Astrocyte of the spinal cord (primary cell): Measurements from ENCODE around the gene NUPR1.

Source experiments
- DNase-seq: peaks from one replicate; pipeline ENCODE4 v3.0.0; 2011; ENCODE audit warnings: low read depth, low spot score
- H3K4me3 ChIP-seq: 2 replicates; pipeline ENCODE4 v1.5.1; 2011; ENCODE audit warnings: low read depth, mild to moderate bottlenecking, low read length, moderate library complexity
- CTCF ChIP-seq: IDR thresholded peaks from 2 replicates; pipeline ENCODE4 v1.5.1; 2012; ENCODE audit warnings: low read depth, mild to moderate bottlenecking, low read length, inconsistent platforms
- in situ Hi-C: cut with HindIII; loops from 2 replicates; pipeline ENCODE4 v1.10.0; 2017; ENCODE audit warnings: low sequenced_read_pairs

Gene NUPR1

GRCh38 chr16:28526201-28527099, 12.3 kb downstream of the NUPR1 start:
- no peak for DNase-seq
- no peak overlapping the region for H3K4me3 ChIP-seq
- TF ChIP-seq CTCF: no peak
- in situ Hi-C loops: no loop called here

GRCh38 chr16:28524681-28525171, 14.0 kb downstream of the NUPR1 start:
- no peak for TF ChIP-seq CTCF
- no peak for DNase-seq
- no peak overlapping the region for H3K4me3 ChIP-seq
- in situ Hi-C loops: no loop called here

- TF ChIP-seq CTCF: no peak
- in situ Hi-C loops: no loop called here
- no peak overlapping the region for H3K4me3 ChIP-seq
Observed at GRCh38 chr16:28522792-28523191, 16.0 kb downstream of the NUPR1 start.

GRCh38 chr16:28521436-28521835, 17.3 kb downstream of the NUPR1 start:
- in situ Hi-C loops: no loop called here
- no peak overlapping the region for H3K4me3 ChIP-seq
- no peak for TF ChIP-seq CTCF
- DNase-seq: no peak

More at GRCh38 chr16:28522792-28523191, 16.0 kb downstream of the NUPR1 start:
- DNase-seq: no peak

- in situ Hi-C loops: no loop called here
- no peak for TF ChIP-seq CTCF
- no peak for DNase-seq
- H3K4me3 ChIP-seq: no peak overlapping the region
Observed at GRCh38 chr16:28520672-28521071, 18.1 kb downstream of the NUPR1 start.

GRCh38 chr16:28514246-28514645, 24.5 kb downstream of the NUPR1 start:
- TF ChIP-seq CTCF: no peak
- H3K4me3 ChIP-seq: no peak overlapping the region
- DNase-seq: no peak
- in situ Hi-C loops: no loop called here
